ENCODE data around the gene TEDC2. TPM values are rescaled to one million over a fixed set of nuclear protein-coding genes. Genes with fewer than 3 reads are reported as not detected.

The TEDC2 gene
- total RNA-seq, 1 experiment from 2014 or later, result 45.4 TPM

DNA sequence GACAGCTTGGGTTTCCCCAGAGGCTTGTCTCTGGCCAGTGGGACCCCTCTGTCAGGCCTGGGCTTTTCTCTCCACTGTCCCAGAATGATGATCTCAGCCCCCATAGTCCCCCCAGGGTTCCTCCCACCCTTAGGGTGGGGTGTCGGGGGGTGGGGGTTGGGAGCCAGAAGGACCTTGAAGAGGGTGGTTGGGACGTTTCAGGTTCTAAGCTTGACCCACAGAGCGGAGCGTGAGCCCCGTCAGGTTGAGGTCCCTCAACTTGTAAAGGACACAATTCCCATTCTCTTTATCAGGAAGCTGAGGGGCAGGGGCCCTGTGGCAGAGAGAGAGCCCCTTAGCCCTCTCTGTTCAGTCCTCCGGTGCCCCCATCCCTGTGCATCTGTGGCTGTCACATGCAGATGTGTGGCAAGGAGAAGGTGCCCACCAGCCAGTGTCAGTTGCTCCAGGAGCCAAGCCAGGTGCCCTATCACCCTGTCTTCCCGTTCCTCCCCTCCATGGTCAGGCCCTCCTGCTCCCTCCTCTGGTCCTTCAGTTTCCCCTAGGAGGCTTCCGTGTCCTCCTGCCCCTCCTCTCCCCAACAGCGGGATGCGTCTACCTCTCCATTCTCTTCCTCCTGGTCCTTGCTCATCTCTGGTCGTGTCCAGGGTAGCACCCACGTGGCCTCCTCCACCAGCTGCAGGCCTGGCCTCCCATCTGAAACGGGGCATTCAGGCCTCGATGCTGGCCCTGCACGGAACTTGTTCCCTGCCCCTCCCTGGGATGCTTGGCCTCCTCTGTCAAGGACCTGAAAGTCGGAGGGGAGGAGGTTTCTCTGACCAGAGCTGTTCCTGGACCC is 9.7 kb downstream of the TEDC2 start:
- Histone ChIP-seq H3K23me2 (ENCODE audit: insufficient read length, low read depth, low read length, poor library complexity, severe bottlenecking) (peaks cover 15% of the 10 kb centered on the region), H3K79me2 (ENCODE audit: insufficient read depth, low read length) (no peaks in the 10 kb centered on the region), H3K27me3 (ENCODE audit: insufficient read depth, low read length) (peaks cover 18% of the 10 kb centered on the region; the same call in 1 of the 2 replicates), H2BK12ac (ENCODE audit: insufficient read length, low read depth, low read length) (no peak overlapping the region), H3K9ac (ENCODE audit: extremely low read depth, insufficient read length, low read length) (no peak overlapping the region), H4K8ac (replicated peaks; ENCODE audit: insufficient read length, low read depth, low read length) (no peak overlapping the region), H2AK5ac (ENCODE audit: insufficient read length, low read length) (no peak overlapping the region), H2AFZ (ENCODE audit: low read length) (no peak overlapping the region), H3T11ph (ENCODE audit: low read length) (no peak overlapping the region), H3K18ac (ENCODE audit: insufficient read length, low read depth, low read length) (no peak overlapping the region), H2BK120ac (ENCODE audit: low read depth, low read length, poor library complexity, severe bottlenecking) (no peak overlapping the region), H3K23ac (ENCODE audit: insufficient read length, low read depth, low read length) (no peak overlapping the region), H3K56ac (ENCODE audit: insufficient read length, low read depth, low read length) (no peak overlapping the region), H2BK5ac (ENCODE audit: insufficient read length, low read length) (no peak overlapping the region), H3K4me2 (ENCODE audit: insufficient read depth, insufficient read length, low read length) (no peak overlapping the region), H3K27ac (ENCODE audit: insufficient read length, low read depth, low read length) (no peak overlapping the region), H4K91ac (ENCODE audit: insufficient read length, low read depth, low read length) (no peak overlapping the region), H4K5ac (ENCODE audit: insufficient read length, low read depth, low read length) (no peak overlapping the region), H3K9me3 (ENCODE audit: control insufficient read depth, low read depth, low read length) (no peaks in the 10 kb centered on the region), H2BK20ac (ENCODE audit: low read depth, low read length, poor library complexity, severe bottlenecking) (no peak overlapping the region), H3K14ac (ENCODE audit: insufficient read depth, low read length) (no peak overlapping the region), H3K4ac (ENCODE audit: low read depth, low read length) (no peak overlapping the region), H2BK15ac (ENCODE audit: low read depth, low read length) (no peak overlapping the region), H3K79me1 (ENCODE audit: insufficient read depth, low read depth, low read length, poor library complexity, severe bottlenecking) (no peaks in the 10 kb centered on the region), H4K20me1 (ENCODE audit: control insufficient read depth, insufficient read depth, insufficient read length) (no peaks in the 10 kb centered on the region), H3K4me1 (ENCODE audit: insufficient read depth, low read length) (no peaks in the 10 kb centered on the region)
- H3K4me3 Mint-ChIP-seq, result peak overlapping the region; percentile 28 to 34; a peak in 2 of 5 replicates
- H3K27me3 Mint-ChIP-seq (ENCODE audit: low read depth), result peaks cover 35% of the 10 kb centered on the region
- H3K27ac Mint-ChIP-seq, result no peak overlapping the region; a peak in 1 of 7 replicates
- no peak for DNase-seq
- TF ChIP-seq, protein P1, sequence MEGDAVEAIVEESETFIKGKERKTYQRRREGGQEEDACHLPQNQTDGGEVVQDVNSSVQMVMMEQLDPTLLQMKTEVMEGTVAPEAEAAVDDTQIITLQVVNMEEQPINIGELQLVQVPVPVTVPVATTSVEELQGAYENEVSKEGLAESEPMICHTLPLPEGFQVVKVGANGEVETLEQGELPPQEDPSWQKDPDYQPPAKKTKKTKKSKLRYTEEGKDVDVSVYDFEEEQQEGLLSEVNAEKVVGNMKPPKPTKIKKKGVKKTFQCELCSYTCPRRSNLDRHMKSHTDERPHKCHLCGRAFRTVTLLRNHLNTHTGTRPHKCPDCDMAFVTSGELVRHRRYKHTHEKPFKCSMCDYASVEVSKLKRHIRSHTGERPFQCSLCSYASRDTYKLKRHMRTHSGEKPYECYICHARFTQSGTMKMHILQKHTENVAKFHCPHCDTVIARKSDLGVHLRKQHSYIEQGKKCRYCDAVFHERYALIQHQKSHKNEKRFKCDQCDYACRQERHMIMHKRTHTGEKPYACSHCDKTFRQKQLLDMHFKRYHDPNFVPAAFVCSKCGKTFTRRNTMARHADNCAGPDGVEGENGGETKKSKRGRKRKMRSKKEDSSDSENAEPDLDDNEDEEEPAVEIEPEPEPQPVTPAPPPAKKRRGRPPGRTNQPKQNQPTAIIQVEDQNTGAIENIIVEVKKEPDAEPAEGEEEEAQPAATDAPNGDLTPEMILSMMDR (conservative IDR thresholded peaks at IDR 0.05), result no peak
- no peaks in the 10 kb centered on the region for H3K36me3 Mint-ChIP-seq (ENCODE audit: insufficient read depth in 1 of 3, low read depth in 3 of 3)
- H3K9me3 Mint-ChIP-seq, result no peaks in the 10 kb centered on the region
- peaks cover 21 to 25% of the 10 kb centered on the region in 2 experiments for H3K4me1 Mint-ChIP-seq
- WGBS (ENCODE audit: extremely low coverage, insufficient read length, low lambda C conversion rate), result no CpG with 5 or more reads among the region's 16 CpGs

Measured in H9 (cell line).